NCI-H2029 treated with DMSO at 0.1 percent for 48 hours (cell line): ENCODE results near the gene KANK4.
"Not testable (repeated sequence)": the region's sequence is repeated elsewhere in the genome, so short reads cannot be mapped to it uniquely, and the experiment has no call there.

Experiments used
- DNase-seq: peaks from one replicate; lab custom pipeline; 2025; lab: John Stamatoyannopoulos, UW

KANK4 gene

DNA sequence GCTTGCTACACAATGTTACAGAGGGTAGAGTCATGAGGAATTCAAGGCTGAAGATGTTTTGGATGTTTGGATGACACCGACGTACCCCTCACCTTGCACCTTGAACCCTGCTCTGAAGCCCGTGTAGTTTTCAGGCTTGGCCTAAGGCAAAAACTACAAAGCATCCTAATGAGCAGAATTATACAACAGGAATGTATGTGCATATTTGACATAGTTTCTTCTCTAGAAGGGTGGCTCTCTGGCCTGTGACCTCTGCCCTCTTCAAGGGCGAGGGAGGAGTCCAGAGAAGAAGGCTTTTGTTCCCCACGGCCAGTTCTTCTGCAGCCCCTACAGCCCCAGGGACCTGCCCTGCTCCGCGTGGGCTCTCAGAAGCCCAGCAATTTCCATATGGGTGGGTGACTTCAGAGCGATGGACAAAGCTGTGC is 81.3 kb downstream of the KANK4 start:
- DNase-seq: no peak

GRCh38 chr1:62237361-62237760 is 81.9 kb downstream of the KANK4 start:
- no peak for DNase-seq

GRCh38 chr1:62235576-62235975 is 83.7 kb downstream of the KANK4 start:
- no peak for DNase-seq

DNA sequence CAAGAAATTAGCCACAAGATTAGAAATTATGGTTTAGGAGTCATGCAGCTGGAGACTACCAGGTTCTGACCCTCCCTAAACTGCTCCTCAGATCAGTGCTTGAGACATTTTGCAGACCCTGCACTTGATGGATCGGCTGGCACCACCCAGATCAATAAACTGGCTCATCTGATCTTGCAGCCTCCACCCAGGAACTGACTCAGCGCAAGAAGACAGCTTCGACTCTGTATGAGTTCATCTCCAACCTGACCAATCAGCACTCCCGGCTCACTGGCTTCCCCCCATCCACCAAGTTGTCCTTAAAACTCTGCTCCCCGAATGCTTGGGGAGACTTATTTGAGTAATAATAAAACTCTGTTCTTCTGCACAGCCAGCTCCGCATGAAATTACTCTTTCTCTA is 84.5 kb downstream of the KANK4 start:
- no peak for DNase-seq

DNA sequence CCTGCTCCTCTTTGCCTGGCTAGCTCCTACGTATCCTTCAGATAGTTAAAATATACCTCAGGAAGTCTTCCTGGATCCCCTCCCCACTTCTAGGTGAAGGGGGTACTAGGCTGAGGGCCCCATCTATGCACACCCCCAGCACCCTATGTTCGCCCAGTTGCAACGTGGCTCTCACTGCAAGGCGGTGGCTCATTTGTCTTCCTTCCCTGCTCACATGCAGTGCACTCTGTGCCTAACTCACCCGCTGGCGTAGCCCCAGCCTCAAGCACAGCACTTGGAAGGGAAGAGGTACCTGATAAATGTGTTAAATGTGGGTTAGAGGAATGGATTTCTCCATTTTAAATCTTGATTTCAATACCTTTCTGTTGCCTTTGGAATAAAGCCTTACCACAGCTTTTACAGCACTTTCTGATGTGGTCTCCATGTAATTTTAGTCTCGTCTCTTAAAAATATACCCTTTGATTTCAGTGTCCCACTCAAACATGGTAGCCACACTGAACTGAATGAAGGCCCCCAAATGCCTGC is 85.2 kb downstream of the KANK4 start:
- DNase-seq: no peak

DNA sequence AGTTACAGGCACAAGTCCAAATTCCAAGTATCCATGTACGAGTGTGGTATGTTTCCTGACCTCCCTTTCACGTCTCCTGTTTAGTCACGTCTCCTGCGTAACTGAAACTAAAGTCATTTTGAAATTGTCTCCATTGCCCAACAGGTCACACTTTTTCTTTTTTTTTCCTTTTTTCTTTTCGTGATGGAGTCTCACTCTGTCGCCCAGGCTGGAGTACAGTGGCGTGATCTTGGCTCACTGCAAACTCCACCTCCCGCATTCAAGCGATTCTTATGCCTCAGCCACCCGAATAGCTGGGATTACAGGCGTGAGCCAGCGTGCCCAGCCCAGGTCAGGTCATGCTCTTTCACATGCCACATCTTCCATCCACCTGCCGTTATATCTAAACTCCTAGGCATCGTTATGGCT is 86.4 kb downstream of the KANK4 start:
- DNase-seq: no peak

DNA sequence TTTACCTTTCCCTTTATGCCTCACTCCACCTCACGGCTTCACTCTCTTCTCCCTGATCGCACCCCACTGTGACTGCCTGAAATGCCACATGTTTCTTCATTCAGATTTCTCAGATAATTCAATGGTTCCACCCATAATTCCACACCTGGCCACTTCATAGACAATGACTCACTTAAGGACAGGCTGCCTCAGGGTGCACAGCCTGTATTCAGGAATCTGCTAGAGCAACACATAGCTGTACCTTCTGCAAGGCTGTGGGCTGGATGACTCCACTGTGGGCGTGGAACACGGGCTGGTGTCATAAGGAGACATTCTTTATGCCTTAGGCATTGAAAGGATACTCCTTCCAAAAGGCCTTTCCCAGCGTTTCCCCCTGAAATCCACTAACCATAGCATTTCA is 88.5 kb downstream of the KANK4 start:
- no peak for DNase-seq

DNA sequence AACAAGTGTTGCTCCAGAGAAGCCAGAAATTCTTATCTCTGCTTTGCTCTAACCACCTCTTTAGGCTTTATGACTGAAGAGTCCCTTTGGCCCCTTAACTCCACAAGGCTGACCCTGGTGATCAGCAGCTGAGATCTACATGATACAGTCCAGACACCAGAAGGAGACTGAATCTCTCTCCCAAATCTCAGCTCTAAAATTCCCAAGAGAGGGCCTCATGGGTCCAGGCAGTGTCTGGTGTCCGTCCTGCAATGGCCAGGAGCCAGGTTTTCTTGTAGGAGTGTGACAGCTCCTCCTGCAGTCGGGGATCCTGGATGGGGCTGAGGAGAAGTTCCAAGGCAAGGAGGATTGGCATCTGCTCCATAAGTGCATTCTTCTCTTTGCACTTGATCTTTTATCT is 89.3 kb downstream of the KANK4 start:
- no peak for DNase-seq

DNA sequence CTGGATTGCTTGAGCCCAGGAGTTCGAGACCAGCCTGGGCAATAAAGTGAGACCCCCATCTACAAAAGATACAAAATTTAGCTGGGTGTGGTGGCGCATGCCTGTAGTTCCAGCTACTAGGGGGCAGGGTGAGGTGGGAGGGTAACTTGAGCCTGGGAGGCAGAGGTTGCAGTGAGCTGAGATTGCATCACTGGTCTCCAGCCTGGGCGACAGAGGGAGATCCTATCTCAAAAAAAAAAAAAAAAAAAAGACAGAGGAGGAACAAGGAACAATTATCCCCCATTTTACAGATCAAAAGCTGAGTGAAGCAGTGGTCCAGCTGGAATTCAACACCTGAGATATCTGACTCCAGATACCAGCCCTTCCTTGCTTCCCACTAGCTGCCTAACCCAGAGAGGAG is 89.8 kb downstream of the KANK4 start:
- DNase-seq: no peak

GRCh38 chr1:62228883-62229187 is 90.4 kb downstream of the KANK4 start:
- no peak for DNase-seq

DNA sequence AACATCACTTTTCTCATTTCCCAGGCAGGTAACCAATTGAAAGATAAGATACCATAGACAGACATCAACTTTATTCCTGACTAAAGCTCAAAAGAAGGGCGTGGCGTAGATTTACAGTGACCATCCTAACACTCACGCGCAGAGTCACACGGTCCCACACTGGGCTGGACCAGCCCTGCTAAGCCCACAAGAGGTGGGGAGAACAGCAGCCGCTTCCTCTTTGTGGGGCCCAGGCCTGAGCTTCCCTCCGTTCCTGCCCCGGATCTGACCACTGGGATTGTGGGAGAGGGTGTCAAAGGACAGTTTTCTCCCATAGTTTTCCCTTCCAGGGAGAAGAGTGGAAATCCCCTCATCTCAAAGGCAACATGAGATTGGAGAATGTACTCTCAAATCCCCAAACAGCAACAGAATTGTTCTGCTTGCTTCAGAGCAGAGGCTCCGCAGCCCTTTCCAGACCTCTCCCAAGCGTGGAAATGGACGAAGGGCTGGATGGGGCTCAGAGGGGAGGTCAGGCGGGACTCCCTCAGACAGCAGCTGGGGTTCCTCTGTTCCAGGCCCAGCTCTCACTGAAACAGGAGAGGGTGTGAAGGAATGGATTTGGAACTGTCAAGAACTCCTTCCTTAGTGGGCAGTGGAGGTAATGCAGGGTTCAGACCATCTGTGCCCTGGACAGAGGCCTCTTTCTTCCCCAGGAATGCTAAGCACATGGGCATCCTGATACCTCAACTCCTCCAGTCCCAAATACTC is 90.9 kb downstream of the KANK4 start:
- DNase-seq: no peak

DNA sequence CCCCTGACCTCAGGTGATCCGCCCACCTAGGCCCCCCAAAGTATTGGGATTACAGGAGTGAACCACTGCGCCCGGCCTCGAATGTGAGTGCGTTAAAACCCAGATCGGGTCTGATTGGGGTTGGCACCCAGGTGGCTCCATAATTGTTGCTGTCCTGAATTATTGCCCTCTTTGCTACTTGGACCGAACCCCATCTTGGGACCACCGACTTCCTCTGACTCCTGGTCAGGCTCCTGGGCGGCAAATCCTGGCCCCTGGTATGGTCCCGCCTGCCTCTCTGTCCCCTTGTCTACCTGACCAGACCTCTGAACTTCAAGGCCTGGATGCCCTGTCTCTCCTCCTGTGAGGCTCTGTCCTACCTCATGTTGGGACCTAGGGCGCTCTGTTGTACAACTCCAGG is 91.7 kb downstream of the KANK4 start:
- DNase-seq: no peak

DNA sequence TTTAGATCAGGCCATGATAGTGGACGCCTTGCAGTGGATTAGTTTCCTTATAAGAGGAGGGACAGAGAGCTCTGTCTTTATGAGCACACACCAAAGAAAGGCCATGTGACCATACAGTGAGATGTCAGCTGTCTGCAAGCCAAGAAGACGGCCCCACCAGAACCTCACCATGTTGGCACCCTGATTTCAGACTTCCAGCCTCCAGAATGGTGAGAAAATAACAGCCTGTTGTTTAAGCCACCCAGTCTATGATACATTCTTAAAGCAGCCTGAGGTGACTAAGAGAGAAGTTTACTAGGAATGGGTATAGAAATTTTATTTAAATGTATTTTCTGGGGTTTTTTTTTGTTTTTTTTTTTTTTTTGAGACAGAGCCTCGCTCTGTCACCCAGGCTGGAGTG is 95.1 kb downstream of the KANK4 start:
- no peak for DNase-seq

GRCh38 chr1:62222321-62222720 is 96.9 kb downstream of the KANK4 start:
- no peak for DNase-seq

DNA sequence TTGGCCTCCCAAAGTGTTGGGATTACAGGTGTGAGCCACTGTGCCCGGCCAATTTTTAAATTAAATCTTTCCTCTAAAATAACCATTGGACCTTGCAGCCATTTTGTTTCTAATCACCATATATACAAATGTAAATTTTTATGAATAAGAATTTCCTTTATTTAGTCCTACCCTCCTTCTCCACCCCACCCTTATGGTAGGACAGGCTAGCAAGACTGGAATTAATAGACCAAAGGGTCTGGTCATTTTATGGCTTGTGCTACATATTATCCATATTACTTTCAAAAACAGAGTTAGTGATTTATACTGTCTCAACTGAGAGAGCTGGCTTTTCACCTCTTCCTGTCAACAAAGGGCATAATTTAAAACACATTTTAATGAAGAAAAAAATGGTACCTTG is 98.1 kb downstream of the KANK4 start:
- DNase-seq: no peak

DNA sequence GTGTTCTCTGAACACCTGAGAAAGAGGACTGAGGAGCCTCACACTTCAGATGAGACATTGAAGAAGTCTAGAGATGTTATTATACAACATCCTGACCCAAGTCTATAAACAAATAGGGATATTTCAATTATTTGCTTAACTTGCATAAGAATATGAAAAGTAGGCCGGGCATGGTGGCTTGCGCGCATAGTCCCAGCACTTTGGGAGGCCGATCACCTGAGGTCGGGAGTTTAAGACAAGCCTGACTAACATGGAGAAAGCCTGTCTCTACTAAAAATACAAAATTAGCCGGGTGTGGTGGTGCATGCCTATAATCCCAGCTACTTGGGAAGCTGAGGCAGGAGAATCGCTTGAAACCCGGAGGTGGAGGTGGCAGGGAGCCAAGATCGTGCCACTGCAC is 98.8 kb downstream of the KANK4 start:
- not testable (repeated sequence) for DNase-seq

DNA sequence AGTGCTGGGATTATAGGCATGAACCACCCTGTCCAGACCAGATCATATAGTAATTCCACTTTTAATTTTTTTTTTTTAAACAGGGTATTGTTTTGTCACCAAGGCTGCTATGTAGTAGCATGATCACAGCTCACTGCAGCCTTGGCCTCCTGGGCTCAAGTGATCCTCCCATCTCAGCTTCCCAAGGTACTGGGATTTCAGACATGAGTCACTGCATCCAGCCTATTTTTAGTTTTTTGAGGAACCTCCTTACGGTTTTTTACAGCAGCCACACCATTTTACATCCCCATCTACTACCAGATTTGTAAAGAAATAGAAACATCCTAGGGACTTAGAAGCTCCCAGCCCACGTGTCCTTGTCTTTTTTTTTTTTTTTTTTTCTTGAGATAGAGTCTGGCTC is 100.6 kb downstream of the KANK4 start:
- DNase-seq: no peak

DNA sequence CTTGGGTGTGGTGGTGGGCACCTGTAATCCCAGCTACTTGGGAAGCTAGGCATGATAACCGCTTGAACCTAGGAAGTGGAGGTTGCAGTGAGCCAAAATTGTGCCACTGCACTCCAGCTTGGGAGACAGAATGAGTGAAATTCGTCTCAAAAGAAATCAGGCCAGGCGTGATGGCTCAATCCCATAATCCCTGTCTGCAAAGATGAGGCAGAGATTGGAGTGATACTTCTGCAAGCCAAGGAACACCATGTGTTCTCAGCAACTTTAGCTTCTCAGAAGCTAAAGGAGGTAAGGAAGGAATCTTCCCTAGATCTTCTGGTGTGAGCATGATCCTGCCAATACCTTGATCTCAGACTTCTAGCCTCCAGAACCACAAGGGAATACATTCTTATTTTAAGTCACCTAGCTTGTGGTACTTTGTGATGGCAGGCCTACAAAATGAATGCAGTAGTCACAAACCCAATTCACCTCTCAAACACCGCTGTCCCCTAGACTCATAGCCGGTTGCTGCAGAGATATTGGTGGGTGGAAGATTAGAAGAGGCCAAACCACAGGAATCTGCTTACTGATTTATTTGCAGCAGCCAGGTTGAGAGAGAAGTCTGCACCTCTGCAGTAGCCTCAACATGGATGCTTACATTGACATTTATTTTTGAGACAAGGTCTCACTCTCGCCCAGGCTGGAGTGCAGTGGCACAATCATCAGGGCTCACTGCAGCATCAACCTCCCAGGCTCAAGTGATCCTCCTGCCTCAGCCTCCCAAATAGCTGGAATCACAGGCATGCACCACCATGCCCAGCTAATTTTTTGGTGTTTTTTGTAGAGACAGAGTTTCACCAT is 105.9 kb downstream of the KANK4 start:
- DNase-seq: no peak

GRCh38 chr1:62212411-62212810 is 106.8 kb downstream of the KANK4 start:
- no peak for DNase-seq

DNA sequence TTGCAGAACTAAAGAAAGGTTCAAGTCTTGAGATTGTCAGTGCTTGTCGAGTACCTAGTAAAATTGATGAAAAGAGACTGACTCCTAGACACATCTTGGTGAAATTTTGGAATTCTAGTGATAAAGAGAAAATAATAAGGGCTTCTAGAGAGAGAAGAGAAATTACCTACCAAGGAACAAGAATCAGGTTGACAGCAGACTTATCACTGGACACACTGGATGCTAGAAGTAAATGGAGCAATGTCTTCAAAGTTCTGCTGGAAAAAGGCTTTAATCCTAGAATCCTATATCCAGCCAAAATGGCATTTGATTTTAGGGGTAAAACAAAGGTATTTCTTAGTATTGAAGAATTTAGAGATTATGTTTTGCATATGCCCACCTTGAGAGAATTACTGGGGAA is 108.3 kb downstream of the KANK4 start:
- DNase-seq: peak; percentile 23

DNA sequence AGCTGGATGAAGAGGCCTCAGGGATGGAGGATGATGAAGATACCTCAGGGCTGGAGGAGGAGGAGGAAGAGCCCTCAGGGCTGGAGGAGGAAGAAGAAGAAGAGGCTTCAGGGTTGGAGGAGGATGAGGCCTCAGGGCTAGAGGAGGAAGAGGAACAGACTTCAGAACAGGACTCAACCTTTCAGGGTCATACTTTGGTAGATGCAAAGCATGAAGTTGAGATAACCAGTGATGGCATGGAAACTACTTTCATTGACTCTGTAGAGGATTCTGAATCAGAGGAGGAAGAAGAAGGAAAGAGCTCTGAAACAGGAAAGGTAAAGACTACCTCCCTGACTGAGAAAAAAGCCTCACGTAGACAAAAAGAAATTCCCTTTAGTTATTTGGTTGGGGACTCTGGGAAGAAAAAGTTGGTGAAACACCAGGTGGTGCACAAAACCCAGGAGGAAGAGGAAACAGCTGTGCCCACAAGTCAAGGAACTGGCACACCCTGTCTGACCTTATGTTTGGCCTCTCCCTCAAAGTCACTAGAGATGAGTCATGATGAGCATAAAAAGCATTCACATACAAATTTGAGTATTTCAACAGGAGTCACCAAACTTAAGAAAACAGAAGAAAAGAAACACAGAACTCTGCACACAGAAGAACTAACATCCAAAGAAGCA is 109.2 kb downstream of the KANK4 start:
- no peak for DNase-seq

GRCh38 chr1:62208970-62209369 is 110.3 kb downstream of the KANK4 start:
- DNase-seq: no peak

DNA sequence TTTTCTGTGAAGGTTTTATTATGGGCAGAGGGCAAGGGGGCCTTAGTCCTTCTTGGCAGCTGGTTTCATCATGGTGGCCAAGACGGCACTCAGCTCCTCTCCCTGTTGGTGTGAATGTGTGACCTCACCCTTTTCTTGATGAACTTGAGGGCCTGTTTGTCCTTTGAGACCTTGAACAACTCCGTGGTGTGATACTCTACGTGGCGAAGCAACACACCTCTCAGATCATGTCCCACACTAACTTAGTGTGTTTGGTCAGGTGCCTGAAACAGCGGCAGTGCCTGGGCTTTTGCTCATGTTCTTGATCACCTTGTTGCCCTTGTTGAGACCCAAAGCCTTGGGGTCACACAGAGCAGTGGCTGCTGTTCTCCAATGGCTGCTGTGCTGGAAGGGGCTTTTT is 111.1 kb downstream of the KANK4 start:
- DNase-seq: no peak
